Measurements from ENCODE around the gene AP4B1.

AP4B1 gene

GRCh38 chr1:113904674-113905434 lies at the start of gene AP4B1, which contains the start of gene DCLRE1B (continued):
- no peak for TF ChIP-seq ZNF433 (tag by site-specific recombination; IDR thresholded peaks at IDR 0.05; ENCODE audit: low read depth)
- no peak for TF ChIP-seq ZNF529 (tag by site-specific recombination; IDR thresholded peaks at IDR 0.05; ENCODE audit: insufficient replicate concordance)
- no peak for TF ChIP-seq ZNF555 (tag by site-specific recombination; conservative IDR thresholded peaks at IDR 0.05)
- no peak; the same call in 1 of the 2 replicates for TF ChIP-seq TSHZ1 (tag by site-specific recombination; IDR thresholded peaks at IDR 0.05; ENCODE audit: borderline replicate concordance)
- peak; percentile 51; the same call in 1 of the 2 replicates for TF ChIP-seq KLF10 (tag by site-specific recombination; IDR thresholded peaks at IDR 0.05)
- peak; percentile 91; the same call in 1 of the 2 replicates for TF ChIP-seq ZXDB (tag by site-specific recombination; IDR thresholded peaks at IDR 0.05)
- no peak for TF ChIP-seq ZNF157 (tag by site-specific recombination; IDR thresholded peaks at IDR 0.05)
- peak; percentile 82 for TF ChIP-seq ZNF398 (tag by site-specific recombination; IDR thresholded peaks at IDR 0.05)
- TF ChIP-seq ZBTB1 (tag by site-specific recombination; IDR thresholded peaks at IDR 0.05): peak; percentile 86
- TF ChIP-seq ZFP37 (tag by site-specific recombination; IDR thresholded peaks at IDR 0.05): peak; percentile 65; the same call in 1 of the 2 replicates
- no peak for TF ChIP-seq ZNF560 (tag by site-specific recombination; IDR thresholded peaks at IDR 0.05; ENCODE audit: borderline replicate concordance)
- no peak for TF ChIP-seq ZNF223 (tag by site-specific recombination; IDR thresholded peaks at IDR 0.05)
- TF ChIP-seq ZNF585B (tag by site-specific recombination; IDR thresholded peaks at IDR 0.05): no peak
- TF ChIP-seq ZBTB11 (tag by site-specific recombination; conservative IDR thresholded peaks at IDR 0.05; ENCODE audit: low read depth): peak; percentile 89
- no peak for TF ChIP-seq ZNF830 (tag by site-specific recombination; IDR thresholded peaks at IDR 0.05; ENCODE audit: low read depth)
- TF ChIP-seq PRDM4 (tag by site-specific recombination; IDR thresholded peaks at IDR 0.05): no peak; the same call in 1 of the 2 replicates
- no peak; the same call in 1 of the 2 replicates for TF ChIP-seq ZNF777 (tag by site-specific recombination; IDR thresholded peaks at IDR 0.05; ENCODE audit: borderline replicate concordance)
- TF ChIP-seq ZNF544 (tag by site-specific recombination; IDR thresholded peaks at IDR 0.05): no peak
- TF ChIP-seq HOXA7 (CRISPR knock-in tag; IDR thresholded peaks at IDR 0.05; ENCODE audit: borderline replicate concordance): no peak
- TF ChIP-seq SETDB1 (IDR thresholded peaks at IDR 0.05; ENCODE audit: insufficient read length, low read length): no peak
- peak; percentile 82 for TF ChIP-seq PBX3 (CRISPR knock-in tag; IDR thresholded peaks at IDR 0.05)
- TF ChIP-seq ZNF324 (tag by site-specific recombination; IDR thresholded peaks at IDR 0.05): peak; percentile 85; the same call in 1 of the 2 replicates
- TF ChIP-seq ZNF18 (tag by site-specific recombination; IDR thresholded peaks at IDR 0.05): no peak; the same call in 1 of the 2 replicates
- TF ChIP-seq ZBTB8A (tag by site-specific recombination; IDR thresholded peaks at IDR 0.05): peak; percentile 99
- peak; percentile 67 for TF ChIP-seq ZNF843 (tag by site-specific recombination; IDR thresholded peaks at IDR 0.05)
